ENCODE results near the gene HOXA3. TPM values are rescaled to one million over a fixed set of nuclear protein-coding genes. Genes with fewer than 3 reads are reported as not detected.

The HOXA3 gene
- polyA plus RNA-seq, 1 of the 3 experiments (the other 2 are of a cell fraction), result 0.15 TPM

- Histone ChIP-seq H3K27ac (ENCODE audit: low read depth in 2 of 2, low read length in 1 of 2) (no peak within 1 kb of the TSS), H3K9me3 (no peaks in the 10 kb centered on the region), H4K20me1 (ENCODE audit: insufficient read depth) (peaks cover 6% of the 10 kb centered on the region; the same call in 1 of the 2 replicates), H3F3A (replicated peaks; ENCODE audit: insufficient read depth) (no peaks in the 10 kb centered on the region), H3K9me2 (no peaks in the 10 kb centered on the region), H3K79me2 (ENCODE audit: insufficient read depth) (no peaks in the 10 kb centered on the region), H3K4me1 (ENCODE audit: control insufficient read depth in 1 of 2, insufficient read depth in 2 of 2, low read depth in 1 of 2, low read length in 1 of 2) (peaks cover 0 to 8% of the 10 kb centered on the region in 2 experiments; a peak in 1 of 4 replicates), H3K9ac (no peak within 1 kb of the TSS), H3K36me3 (replicated peaks in 1 of 2; ENCODE audit: control insufficient read depth in 1 of 2, insufficient read depth in 2 of 2, low read length in 1 of 2) (no peaks in the 10 kb centered on the region), H3K27me3 (ENCODE audit: insufficient read depth) (peaks cover 93% of the 10 kb centered on the region), H2AFZ (ENCODE audit: low read depth) (no peak within 1 kb of the TSS), H3K4me2 (peak within 1 kb of the TSS; percentile 32; the same call in 1 of the 2 replicates), H3K4me3 (ENCODE audit: low read depth in 2 of 2, low read length in 1 of 2) (no peak within 1 kb of the TSS)
- peak; percentile 95 for TF ChIP-seq EZH2phosphoT487 (IDR thresholded peaks at IDR 0.05; ENCODE audit: borderline replicate concordance, low read depth)
- no peak for TF ChIP-seq RXRA (IDR thresholded peaks at IDR 0.05; ENCODE audit: borderline replicate concordance, low read depth)
- no peak for TF ChIP-seq NFIC (IDR thresholded peaks at IDR 0.05; ENCODE audit: borderline replicate concordance)
- TF ChIP-seq USF1 (IDR thresholded peaks at IDR 0.05; ENCODE audit: borderline replicate concordance, low read depth), result peak; percentile 53; the same call in 1 of the 2 replicates
- no peak for TF ChIP-seq MAX (IDR thresholded peaks at IDR 0.05; ENCODE audit: low read depth)
- no peak for TF ChIP-seq RAD21 (IDR thresholded peaks at IDR 0.05; ENCODE audit: low read length)
- no peak for TF ChIP-seq NRF1 (IDR thresholded peaks at IDR 0.05; ENCODE audit: low read depth, low read length)
- no peak for TF ChIP-seq MEF2A (IDR thresholded peaks at IDR 0.05; ENCODE audit: borderline replicate concordance, low read depth)
- TF ChIP-seq PBX3 (IDR thresholded peaks at IDR 0.05), result no peak
- ChIA-PET POLR2A (no interaction called here), CTCF (interaction anchor here (0.7 to 11.7 kb wide), 9 partner anchors 9 to 1263 kb away, joined by 3 to 270 read pairs (median 6); partner anchors contain the start of genes HOXA3, HOXA5 and HOXA6)
- 9% methylated on average over 27 of the region's 33 CpGs for WGBS (ENCODE audit: low lambda C conversion rate)
- peak; percentile 56 for DNase-seq
Measured at GRCh38 chr7:27156508-27156898, 4.1 kb upstream of the HOXA3 start, which contains the start of gene HOXA7. HOXA7 (minus strand) TSS chr7:27156675; CDS start chr7:27156545, 130 bp downstream.

- peak overlapping the region; percentile 32; the same call in 1 of the 2 replicates for H3K4me2 ChIP-seq
- CTCF ChIA-PET, result interaction anchor here (0.6 to 11.7 kb wide), 17 partner anchors 8 to 1263 kb away, joined by 3 to 270 read pairs (median 3); partner anchors contain the start of genes HOXA3, HOXA5 and HOXA6
- no peaks in the 10 kb centered on the region for H3K9me3 ChIP-seq
- no peak overlapping the region for H3K9ac ChIP-seq
- no peaks in the 10 kb centered on the region for H3K36me3 ChIP-seq (replicated peaks in 1 of 2; ENCODE audit: control insufficient read depth in 1 of 2, insufficient read depth in 2 of 2, low read length in 1 of 2)
- no peaks in the 10 kb centered on the region for H3K9me2 ChIP-seq
- no peak overlapping the region for H3K4me3 ChIP-seq (ENCODE audit: low read depth in 2 of 2, low read length in 1 of 2)
- no peaks in the 10 kb centered on the region for H3K79me2 ChIP-seq (ENCODE audit: insufficient read depth)
- POLR2A ChIA-PET, result no interaction called here
- H4K20me1 ChIP-seq (ENCODE audit: insufficient read depth), result peaks cover 6% of the 10 kb centered on the region; the same call in 1 of the 2 replicates
- H3F3A ChIP-seq (replicated peaks; ENCODE audit: insufficient read depth), result no peaks in the 10 kb centered on the region
- no peak overlapping the region for H3K27ac ChIP-seq (ENCODE audit: low read depth in 2 of 2, low read length in 1 of 2)
- 10% methylated on average over 37 of the region's 63 CpGs for WGBS (ENCODE audit: low lambda C conversion rate)
- peaks cover 98% of the 10 kb centered on the region for H3K27me3 ChIP-seq (ENCODE audit: insufficient read depth)
- H2AFZ ChIP-seq (ENCODE audit: low read depth), result no peak overlapping the region
- no peak for TF ChIP-seq IRF3 (IDR thresholded peaks at IDR 0.05; ENCODE audit: low read depth, low read length)
- peaks cover 0 to 9% of the 10 kb centered on the region in 2 experiments; a peak in 1 of 4 replicates for H3K4me1 ChIP-seq (ENCODE audit: control insufficient read depth in 1 of 2, insufficient read depth in 2 of 2, low read depth in 1 of 2, low read length in 1 of 2)
- no peak for DNase-seq
Measured at GRCh38 chr7:27155816-27156507, 3.6 kb upstream of the HOXA3 start.
